Erythroblast (primary cell): ENCODE measurements around the gene CROCC2.
A peak's percentile ranks its signal among the peaks of the same experiment; 100 is the strongest.

Experiments
- DNase-seq, 2 experiments: peaks; one replicate each; lab custom pipeline; 2025; lab: John Stamatoyannopoulos, UW
- GATA1 ChIP-seq: IDR thresholded peaks from 2 replicates; pipeline ENCODE4 v1.6.1; 2011; ENCODE audit warnings: low read depth, mild to moderate bottlenecking, control low read depth, low read length, moderate library complexity
- POLR2A ChIP-seq: IDR thresholded peaks from 2 replicates; pipeline ENCODE4 v1.6.1; 2011; ENCODE audit warnings: mild to moderate bottlenecking, low read length

Gene CROCC2

DNA sequence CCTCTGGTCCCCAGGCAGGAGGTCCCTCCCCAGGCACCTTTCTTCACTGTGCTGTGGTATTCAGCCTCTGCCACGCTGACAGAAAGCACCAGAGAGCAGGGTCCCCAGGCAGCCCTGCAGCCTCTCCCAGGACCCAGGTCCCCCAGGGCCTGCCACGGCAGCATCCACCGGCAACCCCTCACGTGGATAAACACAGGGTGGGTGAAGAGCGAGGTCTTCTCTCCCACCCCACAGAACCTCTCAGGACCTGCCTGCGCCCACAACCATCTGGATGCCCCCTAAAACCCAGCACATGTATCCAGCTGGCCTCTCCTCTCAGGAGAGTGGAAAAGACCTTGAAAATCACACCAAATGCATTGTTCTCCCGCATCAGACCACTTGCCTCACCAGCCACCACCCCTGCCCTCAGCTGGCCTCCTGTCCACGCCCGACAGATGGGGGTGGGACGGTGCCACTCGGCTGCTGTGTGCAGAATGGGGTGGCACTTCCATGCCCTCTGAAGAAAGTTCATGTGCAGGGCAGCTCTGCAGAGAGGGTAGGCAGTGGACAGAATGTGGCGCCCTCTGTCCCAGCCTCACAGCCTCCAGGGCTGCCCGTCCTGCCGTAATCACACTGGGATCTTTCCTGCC is 4.0 kb upstream of the CROCC2 start:
- DNase-seq, result no peak
- TF ChIP-seq GATA1 (no peak), POLR2A (no peak)

DNA sequence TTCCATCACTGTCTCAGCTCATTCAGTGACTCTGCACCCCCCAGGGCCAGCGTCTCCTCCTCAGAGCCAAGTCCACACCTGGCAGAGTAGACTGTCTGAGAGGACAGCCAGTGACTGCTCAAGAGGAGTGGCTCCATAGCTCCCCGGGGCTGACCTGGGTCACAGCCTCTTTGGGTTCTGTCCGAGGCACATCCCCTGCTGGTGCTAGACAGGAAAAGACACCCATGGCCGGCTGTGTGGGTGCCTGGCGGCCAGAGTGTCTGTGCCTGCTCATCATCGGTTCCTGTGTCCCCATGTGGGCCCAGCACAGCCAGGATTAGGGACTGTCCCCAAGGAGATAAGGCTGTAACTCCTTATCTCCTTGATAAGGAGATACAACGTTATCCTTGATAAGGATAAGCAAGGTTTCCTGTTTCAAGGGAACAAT is 3.5 kb upstream of the CROCC2 start:
- no peak for DNase-seq
- TF ChIP-seq GATA1 (no peak), POLR2A (no peak)

DNA sequence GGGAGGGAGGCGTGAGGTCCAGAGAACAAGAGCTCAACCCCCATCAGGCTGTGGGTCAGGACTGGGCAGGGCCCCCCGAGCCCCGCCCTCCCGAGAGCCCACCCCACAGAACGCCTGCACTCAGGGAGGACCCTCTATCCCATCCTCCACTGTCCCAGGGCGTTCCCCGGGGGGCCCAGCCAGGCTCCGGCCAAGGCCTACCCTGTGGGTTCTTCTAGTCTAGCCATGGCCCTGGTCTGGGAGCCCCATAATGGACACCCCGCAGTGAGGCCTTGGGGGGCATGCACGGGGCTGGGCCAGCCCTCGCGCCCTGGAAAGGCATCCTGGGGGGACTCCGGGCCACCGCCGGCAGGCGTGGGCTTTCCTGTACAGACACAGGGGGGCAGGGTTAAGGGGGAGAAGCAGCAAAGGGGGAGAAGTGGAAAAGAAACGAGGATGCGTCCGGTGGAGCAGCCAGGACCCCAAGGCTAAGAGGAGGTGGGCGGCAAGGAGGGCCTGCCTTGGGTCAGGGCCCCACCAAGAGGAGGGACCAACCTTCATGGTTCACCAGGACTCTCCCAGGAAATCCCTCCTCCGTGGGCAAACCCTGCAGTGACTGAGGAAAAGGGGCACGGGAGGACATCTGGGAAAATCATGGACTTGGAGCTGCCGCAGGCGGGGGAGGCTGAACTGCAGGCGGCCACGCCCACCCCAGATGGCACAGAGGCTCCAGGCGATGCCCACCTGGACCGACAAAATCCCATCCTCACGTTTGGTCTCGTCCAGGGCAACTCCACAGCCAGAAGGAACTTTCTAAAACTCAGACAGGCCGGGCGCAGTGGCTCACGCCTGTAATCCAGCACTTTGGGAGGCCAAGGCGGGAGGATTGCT is 2.7 kb upstream of the CROCC2 start:
- DNase-seq, result no peak
- TF ChIP-seq GATA1 (no peak), POLR2A (no peak)

DNA sequence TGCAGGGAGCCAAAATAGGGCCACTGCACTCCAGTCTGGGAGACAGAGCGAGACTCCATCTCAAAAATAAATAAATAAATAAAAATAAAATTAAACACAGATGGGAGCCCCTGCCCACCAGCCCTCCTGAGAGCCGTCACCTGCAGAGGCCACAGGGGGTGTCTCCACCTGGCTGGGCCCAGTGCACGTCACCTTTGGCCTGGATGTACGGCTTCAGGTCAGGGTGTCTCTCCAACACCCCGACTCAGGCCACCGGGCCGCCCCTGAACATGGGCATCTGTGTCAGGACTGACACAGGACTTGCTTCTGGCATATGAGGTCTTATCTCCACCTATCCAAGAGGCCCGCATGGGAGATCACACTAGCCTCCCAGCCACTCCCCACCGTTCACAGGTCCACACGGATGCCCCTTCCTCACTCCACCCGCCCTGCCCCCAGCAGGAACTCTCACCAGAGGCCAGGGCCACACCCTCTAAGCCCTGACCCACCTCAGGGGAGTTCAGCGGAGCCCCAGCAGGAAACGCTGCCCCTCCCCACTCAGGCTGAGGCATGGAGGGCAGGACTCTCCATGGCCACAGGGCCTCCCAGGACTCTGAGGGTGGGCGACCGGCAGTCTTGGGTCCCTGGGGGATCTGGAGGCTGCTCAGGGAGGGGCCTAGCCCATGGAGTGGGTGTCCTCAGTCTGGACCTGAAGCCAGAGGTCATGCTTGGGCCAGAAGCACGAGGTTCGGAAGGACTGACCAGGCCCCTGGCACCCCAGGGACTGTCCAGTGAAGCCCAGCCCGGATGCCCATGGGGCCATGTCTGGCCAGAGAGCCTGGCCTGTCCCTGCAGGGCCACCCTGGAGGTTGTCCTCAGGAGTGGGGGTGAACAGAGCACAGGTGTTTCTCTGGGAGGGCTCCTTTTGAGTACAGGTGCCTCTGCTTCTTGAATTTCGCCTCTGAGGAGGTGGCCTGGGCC is 1.6 kb upstream of the CROCC2 start:
- TF ChIP-seq POLR2A (no peak), GATA1 (no peak)
- no peak for DNase-seq

DNA sequence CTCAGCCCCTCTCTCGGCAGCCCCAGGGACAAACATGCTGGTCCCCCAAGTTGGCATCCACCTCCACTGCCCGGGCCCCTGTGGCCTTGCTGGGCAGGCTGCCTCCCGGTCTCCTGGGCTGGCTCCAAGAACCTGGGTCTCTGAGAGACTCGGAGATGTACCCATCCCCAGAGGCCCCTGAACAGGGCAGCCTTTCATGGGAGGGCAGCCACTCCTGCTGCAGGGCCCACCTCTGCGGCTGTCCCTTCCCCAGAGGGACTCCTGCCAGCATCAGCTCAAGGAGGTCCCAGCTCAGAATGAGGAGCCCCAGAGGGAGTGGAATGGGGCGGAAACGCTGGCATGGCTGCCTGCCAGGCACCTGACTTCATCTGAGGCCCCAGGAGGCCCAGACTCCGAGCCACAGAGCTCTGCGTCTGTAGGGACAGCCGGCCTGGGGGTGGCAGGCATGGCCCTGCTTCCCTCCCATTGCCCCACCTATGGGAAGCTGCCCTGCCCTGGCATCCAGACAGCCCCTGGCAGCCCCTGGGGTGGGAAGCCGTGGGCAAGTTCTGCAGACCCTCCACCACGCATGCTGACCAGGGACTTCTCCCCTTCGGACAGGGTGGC is 857 bp upstream of the CROCC2 start:
- TF ChIP-seq GATA1 (no peak), POLR2A (no peak)
- DNase-seq, result no peak

GRCh38 chr2:240906911-240907590 is 915 bp downstream of the CROCC2 start:
- no peak for DNase-seq
- TF ChIP-seq POLR2A, result no peak
- no peak for TF ChIP-seq GATA1

- DNase-seq, result no peak
- no peak for TF ChIP-seq GATA1
- no peak for TF ChIP-seq POLR2A
Observed at GRCh38 chr2:240909216-240909974, 3.3 kb downstream of the CROCC2 start.

DNA sequence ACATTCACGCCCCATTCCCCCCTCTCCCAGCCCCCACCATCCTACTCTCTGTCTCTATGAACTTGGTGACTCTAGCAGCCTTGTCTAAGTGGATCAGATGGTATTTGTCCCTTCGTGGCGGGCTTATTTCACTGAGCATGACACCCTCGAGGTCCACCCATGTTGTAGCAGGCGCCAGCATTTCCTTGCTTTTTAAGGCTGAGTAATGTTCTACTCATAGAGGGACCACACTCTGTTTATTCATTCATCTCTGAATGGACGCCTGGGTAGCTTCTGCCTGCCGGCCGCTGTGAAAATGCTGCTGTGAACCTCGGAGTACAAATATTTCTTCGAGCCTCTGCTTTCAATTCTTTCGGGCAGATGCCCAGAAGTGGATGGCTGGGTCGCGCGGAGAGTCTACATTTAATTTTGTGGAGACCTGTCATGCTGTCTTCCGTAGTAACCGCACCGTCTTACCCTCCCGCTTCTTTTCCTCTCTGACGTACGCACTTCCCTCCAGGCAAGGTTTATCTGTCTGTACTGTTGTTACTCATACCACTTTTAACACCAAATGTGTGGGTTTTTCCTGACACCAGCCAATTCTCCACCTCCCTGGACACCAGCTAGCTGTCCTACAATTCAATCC is 5.6 kb downstream of the CROCC2 start:
- no peak for TF ChIP-seq POLR2A
- TF ChIP-seq GATA1, result no peak
- DNase-seq, result no peak

DNA sequence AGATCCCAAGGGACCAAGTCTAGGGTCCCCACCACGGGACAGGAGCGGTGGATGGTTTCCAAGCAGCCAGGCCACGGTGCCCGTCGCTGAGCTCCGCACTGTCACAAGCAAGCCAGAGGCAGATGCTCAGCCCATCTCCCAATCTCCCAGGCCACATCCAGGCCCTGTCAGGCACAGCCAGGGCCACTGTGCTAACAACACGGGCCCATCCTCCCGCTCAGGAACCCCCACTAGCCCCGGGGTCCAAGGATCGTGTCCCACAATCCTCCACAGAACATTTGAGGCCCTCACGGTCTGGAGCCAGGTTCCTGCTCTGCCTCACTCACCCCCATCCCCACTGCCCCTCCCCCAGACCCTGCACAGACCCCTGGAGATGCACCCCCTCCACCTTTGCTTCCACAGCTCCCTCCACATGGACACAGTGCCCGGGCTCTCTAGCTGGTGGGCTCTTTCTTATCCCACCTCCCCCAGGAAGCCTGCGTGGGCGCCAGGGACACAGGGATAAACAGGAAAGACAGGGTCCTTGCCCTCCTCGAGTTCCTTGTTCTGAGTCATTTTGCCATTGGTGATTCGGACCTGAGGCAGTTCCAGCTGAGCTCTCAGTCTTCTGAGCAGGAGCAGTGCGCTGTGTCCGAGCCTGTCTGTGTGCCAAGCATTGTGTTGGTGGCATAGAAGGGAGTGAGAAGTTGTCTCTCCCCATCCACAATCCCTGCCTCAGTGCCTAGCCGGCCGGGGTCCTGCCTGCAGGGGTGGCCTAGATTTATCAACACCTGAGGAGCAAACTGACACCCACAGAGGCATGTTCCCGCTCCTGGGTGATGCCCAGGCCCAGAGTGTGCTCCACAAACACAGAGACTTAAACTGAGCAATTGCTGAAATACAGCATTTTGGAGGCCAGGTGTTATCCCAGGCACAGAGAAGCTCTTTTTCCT is 7.0 kb downstream of the CROCC2 start:
- TF ChIP-seq GATA1, result no peak
- TF ChIP-seq POLR2A, result no peak
- DNase-seq, result no peak

DNA sequence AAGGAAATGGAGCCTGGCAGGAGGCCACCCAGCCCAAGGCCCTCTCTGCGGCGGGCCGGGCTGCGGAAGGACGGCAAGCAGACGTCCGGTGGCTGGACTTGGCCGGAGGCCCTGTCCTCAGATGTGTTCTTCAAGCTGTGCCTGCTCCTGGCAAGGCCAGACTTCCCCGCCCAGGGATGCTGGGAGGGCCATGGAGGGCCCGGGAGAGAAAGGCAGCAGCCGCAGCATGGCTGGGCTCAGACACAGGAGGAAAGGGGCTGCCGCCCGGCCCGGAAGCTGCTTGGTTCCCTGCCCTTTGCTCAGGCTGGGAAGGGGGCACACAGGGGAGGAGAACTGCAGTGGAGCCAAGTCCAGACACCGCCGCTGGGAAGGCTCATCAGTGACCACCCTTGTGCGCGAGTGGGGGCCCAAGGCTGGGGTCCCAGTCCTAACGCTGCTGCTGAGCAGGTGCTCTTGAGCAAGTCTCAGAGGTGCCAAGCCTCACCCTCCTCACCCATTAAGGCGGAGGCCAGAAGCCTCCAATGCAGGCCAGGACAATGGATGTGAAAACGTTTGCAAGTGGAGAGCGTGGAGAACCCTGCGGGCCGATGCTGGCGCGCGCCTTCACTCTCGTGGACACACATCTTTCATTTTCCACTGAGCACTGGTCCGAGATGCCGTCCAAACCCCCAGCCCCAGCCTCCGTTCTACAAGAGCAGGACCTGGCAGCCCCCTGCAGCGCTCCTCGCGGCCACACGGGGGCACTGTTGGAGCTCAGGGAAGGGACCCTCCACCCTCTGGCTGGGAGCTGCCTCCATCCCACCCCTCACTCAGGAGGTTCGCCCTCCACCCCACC is 7.9 kb downstream of the CROCC2 start:
- no peak for TF ChIP-seq GATA1
- no peak for TF ChIP-seq POLR2A
- DNase-seq, result peak; percentile 30 to 56
